NCI-H2196 (cell line): ENCODE measurements around the gene OBSCN.

Source experiments
- DNase-seq: peaks from one replicate; lab custom pipeline; 2025; ENCODE audit not compliant: unreplicated experiment; lab: John Stamatoyannopoulos, UW

The OBSCN gene

DNA sequence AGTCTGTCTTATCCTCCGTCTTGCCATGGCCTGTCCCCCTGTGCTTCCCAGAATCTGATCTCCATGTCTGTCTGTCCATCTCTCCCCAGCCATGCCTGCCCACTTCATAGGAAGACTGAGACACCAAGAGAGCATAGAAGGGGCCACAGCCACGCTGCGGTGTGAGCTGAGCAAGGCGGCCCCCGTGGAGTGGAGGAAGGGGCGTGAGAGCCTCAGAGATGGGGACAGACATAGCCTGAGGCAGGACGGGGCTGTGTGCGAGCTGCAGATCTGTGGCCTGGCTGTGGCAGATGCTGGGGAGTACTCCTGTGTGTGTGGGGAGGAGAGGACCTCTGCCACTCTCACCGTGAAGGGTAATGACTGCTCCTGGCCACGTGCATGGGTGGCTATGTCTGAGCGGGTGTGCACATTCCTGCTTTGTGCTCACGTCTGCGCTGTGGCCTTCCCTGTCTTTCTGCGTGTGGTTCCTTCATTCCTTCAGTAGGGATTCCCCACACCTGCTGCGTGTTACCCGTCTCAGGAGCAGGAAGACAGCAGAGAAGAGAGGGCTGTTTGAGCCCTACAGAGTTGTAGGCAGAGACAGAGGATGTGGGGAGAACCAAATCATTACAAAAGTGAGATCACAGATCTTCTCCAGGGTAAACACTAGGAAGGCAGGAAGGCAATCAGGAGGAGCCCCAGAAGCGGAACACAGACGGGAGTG lies 80.8 kb downstream of the OBSCN start:
- DNase-seq: no peak

- DNase-seq: no peak
Observed at GRCh38 chr1:228289239-228289849, 81.5 kb downstream of the OBSCN start.

DNA sequence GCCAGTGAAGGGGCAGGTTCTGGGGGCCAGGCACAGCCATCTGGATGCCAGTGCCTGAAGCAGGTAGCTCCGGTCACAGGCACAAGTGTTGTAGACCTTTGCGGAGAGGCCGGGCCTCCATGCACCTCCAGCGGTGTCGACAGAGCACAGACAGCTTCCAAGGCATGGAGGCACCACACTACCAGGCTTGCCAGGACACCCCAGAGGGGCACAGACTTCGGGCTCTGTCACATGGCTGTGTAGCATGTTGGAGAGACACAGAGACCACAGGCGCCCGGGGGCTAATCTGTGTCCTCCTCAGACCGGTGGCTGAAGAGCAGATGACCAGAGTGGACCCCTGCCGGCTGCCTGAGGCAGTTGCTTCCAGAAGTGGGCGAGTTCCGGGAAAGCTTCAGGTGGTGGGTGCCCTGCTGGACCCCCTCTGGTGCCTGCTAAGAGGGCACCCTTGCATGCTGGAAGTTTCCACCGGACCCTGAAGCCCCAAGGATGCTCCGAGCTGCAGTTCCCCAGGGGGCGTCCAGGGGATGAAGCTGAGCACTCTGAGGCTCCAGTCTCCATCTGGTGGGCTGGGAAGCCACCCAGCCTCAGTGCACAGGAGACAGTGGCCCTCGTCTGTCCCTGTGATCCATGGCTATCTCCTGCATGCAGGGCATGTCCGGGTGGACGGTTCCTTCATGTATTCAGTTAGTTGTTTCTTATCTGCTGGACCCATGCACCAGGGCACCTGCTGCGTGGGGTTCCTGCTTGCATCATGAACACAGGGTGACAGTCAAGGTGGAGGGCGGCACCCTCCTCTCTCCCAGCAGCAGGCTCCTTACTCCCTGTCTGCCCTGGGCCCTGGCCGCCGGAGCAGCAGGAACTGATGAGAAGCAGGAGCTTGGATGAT lies 82.4 kb downstream of the OBSCN start:
- no peak for DNase-seq

DNA sequence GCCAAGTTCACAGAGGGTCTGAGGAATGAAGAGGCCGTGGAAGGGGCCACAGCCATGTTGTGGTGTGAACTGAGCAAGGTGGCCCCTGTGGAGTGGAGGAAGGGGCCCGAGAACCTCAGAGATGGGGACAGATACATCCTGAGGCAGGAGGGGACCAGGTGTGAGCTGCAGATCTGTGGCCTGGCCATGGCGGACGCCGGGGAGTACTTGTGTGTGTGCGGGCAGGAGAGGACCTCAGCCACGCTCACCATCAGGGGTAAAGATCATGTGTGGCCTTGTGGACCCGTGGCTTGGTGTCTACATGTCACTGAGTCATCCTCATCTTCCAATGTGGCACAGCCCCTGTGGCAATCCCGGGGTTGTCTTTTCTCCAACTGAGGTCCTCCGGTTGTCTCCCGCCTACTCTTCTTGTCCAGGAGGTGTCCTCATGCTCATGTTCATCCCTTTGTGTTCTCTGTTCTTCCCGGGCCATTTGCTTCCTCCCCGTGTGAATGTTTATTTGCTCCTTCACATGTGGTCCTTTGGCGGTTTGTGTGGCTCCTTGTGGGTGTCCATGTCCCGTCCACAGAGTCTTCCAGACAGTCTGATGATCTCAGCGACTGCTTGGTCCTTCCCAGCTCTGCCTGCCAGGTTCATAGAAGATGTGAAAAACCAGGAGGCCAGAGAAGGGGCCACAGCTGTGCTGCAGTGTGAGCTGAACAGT lies 84.2 kb downstream of the OBSCN start:
- DNase-seq: no peak

DNA sequence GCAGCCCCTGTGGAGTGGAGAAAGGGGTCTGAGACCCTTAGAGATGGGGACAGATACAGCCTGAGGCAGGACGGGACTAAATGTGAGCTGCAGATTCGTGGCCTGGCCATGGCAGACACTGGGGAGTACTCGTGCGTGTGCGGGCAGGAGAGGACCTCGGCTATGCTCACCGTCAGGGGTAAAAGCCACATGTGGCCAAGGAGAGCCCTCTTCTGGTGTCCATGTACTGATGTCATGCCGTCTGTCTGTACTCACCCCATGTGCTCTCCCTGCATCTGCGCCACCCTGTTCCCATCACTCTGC lies 84.7 kb downstream of the OBSCN start:
- DNase-seq: no peak

DNA sequence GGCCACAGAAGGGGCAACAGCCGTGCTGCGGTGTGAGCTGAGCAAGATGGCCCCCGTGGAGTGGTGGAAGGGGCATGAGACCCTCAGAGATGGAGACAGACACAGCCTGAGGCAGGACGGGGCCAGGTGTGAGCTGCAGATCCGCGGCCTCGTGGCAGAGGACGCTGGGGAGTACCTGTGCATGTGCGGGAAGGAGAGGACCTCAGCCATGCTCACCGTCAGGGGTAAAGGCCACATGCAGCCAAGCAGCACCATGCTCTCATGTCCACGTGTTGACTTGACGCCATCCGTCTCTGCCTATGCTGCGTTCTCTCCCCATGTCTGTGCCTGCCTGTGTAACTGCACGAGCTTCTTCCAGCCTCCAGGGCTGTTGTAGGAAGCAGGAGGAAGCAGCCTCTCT lies 85.5 kb downstream of the OBSCN start:
- DNase-seq: no peak

- DNase-seq: no peak
Observed at GRCh38 chr1:228293816-228294500, 86.1 kb downstream of the OBSCN start.

DNA sequence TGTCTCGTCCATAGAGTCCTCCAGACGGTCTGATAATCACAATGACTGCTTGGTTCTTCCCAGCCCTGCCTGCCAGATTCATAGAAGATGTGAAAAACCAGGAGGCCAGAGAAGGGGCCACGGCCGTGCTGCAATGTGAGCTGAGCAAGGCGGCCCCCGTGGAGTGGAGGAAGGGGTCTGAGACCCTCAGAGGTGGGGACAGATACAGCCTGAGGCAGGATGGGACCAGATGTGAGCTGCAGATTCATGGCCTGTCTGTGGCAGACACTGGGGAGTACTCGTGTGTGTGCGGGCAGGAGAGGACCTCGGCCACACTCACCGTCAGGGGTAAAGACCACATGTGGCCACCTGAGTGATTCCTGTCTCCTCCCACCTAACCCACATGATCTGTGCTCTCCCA lies 86.9 kb downstream of the OBSCN start:
- no peak for DNase-seq

- DNase-seq: no peak
Observed at GRCh38 chr1:228295201-228295600, 87.4 kb downstream of the OBSCN start.

DNA sequence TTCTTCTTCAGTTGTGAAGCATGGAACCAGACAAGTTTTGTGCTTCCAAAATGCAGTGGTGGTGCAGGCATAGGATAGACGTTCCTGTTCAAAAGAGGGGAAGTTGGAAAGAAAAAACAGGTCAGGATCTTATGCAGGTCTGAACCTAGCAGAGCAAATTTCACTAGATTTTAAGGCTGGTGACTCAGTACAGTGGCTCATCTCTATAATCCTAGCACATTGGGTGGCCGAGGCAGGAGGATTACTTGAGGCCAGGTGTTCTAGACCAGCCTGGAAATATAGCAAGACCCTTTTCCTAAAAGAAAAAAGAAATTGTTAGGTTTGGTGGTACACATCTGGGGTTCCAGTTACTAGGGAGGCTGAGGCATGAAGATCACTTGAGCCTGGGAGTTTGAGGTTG lies 88.1 kb downstream of the OBSCN start:
- DNase-seq: no peak

- DNase-seq: no peak
Observed at GRCh38 chr1:228297242-228297641, 89.4 kb downstream of the OBSCN start.

DNA sequence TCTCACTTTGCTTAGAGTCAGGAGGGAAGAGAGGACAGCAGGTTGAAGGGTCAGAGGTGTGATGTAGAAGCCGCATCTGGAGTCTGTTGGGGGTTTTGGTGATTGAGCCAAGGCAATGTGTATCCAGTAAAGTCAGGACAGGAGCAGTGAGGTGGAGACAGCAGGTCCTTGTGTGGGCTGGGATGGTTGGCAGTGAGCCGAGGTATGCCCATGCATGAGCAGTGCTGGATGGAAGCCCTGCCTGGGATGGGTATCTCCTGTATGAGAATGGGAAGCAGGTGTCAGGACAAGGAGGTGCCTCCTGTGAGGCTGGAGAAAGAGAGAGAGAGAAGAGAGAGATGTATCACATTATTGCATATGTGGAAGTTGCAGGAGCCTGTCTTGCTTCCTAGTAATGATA lies 90.0 kb downstream of the OBSCN start:
- DNase-seq: no peak

GRCh38 chr1:228298471-228298870 lies 90.6 kb downstream of the OBSCN start:
- no peak for DNase-seq

GRCh38 chr1:228299211-228299610 lies 91.4 kb downstream of the OBSCN start:
- DNase-seq: no peak

DNA sequence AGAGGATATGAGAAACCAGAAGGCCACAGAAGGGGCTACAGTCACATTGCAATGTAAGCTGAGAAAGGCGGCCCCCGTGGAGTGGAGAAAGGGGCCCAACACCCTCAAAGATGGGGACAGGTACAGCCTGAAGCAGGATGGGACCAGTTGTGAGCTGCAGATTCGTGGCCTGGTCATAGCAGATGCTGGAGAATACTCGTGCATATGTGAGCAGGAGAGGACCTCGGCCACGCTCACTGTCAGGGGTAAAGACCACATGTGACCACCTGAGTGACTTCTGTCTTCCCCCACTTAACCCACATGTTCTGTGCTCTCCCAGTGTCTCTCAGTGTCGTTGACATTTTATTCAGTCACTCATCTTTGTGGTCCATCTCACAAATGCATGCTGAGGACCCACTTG lies 92.1 kb downstream of the OBSCN start:
- no peak for DNase-seq

DNA sequence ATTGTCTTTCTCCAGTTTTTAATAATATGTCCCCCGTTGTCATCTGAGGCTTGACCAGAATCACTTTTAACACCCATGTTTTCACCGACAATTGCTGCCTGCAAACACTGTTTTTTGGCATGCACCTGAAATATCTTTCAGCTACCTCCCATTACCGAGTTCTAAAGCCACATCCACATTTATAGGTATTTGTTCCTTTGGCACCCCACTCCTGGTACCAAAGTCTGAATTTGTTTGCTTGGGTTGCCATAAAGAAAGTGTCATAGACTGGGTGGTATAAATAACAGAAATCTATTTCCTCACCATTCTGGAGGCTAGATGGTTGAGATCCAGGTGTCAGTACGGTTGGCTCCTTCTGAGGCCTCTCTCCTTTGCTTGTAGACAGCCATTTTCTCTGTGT lies 94.2 kb downstream of the OBSCN start:
- DNase-seq: no peak

DNA sequence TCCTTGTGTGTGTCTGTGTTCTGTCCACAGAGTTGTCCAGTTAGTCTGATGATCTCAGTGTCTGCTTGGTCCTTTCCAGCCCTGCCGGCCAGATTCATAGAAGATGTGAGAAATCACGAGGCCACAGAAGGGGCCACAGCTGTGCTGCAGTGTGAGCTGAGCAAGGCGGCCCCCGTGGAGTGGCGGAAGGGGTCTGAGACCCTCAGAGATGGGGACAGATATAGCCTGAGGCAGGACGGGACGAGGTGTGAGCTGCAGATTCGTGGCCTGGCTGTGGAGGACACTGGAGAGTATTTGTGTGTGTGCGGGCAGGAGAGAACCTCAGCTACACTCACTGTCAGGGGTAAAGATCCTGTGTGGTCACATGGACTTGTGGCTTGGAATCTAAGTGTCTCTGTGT lies 95.8 kb downstream of the OBSCN start:
- no peak for DNase-seq

DNA sequence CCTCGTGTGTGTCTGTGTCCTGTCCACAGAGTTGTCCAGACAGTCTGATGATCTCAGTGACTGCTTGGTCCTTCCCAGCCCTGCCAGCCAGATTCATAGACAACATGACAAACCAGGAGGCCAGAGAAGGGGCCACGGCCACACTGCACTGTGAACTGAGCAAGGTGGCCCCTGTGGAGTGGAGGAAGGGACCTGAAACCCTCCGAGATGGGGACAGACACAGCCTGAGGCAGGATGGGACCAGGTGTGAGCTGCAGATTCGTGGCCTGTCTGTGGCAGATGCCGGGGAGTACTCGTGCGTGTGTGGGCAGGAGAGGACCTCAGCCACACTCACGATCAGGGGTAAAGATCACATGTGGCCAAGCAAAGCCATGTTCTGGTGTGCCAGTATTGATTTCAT lies 96.4 kb downstream of the OBSCN start:
- DNase-seq: no peak

DNA sequence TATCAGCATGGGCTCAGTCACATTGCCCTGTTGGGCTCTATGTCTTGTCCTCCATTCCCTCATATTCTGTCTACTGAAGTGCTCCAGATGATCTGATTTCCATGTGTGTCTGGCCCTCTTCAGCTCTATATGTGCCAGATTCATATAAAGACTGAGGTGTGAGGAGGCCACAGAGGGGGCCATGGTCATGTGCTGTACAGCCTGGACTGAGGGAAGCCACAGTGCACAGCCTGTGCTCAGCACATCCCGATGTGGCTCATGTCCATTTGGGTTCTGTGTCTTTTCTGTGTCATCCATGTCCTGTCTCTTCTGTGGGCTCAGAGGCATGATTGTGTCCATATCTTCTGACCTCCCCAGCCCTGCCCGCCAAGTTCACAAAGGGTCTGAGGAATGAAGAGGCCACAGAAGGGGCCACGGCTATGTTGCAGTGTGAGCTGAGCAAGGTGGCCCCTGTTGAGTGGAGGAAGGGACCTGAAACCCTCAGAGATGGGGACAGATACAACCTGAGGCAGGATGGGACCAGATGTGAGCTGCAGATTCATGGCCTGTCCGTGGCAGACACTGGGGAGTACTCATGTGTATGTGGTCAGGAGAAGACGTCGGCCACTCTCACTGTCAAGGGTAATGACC lies 97.0 kb downstream of the OBSCN start:
- DNase-seq: no peak

GRCh38 chr1:228305721-228306152 lies 97.9 kb downstream of the OBSCN start:
- DNase-seq: no peak
